DND-41 (cell line): ENCODE data around the gene ZBTB39.
A peak's percentile ranks its signal among the peaks of the same experiment; 100 is the strongest.
"Not testable (repeated sequence)": the region's sequence is repeated elsewhere in the genome, so short reads cannot be mapped to it uniquely, and the experiment has no call there.

Experiments used
- ATAC-seq: fragments of 200-7000 bp; cut with Tn5 transposase; 3 replicates; pipeline ENCODE4 v1.9.1; 2021; ENCODE audit warnings: low read depth; ENCODE audit not compliant: insufficient read depth
- DNase-seq: peaks from one replicate; pipeline ENCODE4 v3.0.0-alpha.2; 2020
- H2AFZ ChIP-seq: 2 replicates; pipeline ENCODE4 v1.6.0; 2012; ENCODE audit warnings: low read depth, low read length
- H3K27ac ChIP-seq: 2 replicates; pipeline ENCODE4 v1.5.1; 2012; ENCODE audit warnings: low read length, inconsistent platforms
- H3K27me3 ChIP-seq: fragments of 200-600 bp; sonication (generic); 2 replicates; pipeline ENCODE4 v1.6.0; 2012; ENCODE audit warnings: low read length, mild to moderate bottlenecking, inconsistent platforms; ENCODE audit not compliant: insufficient read depth, poor library complexity
- H3K36me3 ChIP-seq: 2 replicates; pipeline ENCODE4 v1.5.1; 2012; ENCODE audit warnings: low read length, inconsistent platforms; ENCODE audit not compliant: insufficient read depth
- H3K4me1 ChIP-seq: 2 replicates; pipeline ENCODE4 v1.5.1; 2012; ENCODE audit warnings: mild to moderate bottlenecking, low read length; ENCODE audit not compliant: insufficient read depth
- H3K4me2 ChIP-seq: 2 replicates; pipeline ENCODE4 v1.6.0; 2012; ENCODE audit warnings: mild to moderate bottlenecking, moderate library complexity, low read length, inconsistent platforms; ENCODE audit not compliant: insufficient read depth
- H3K4me3 ChIP-seq, 2 experiments: fragments of 200-600 bp in 1 of 2; shearing (Covaris generic) in 1 of 2; 2 replicates each; pipeline ENCODE4 v1.5.1; 2012 to 2016; ENCODE audit warnings: inconsistent platforms in 2 of 2, low read length in 2 of 2, mild to moderate bottlenecking in 2 of 2, low read depth in 1 of 2, moderate library complexity in 1 of 2
- H3K79me2 ChIP-seq: 2 replicates; pipeline ENCODE4 v1.6.0; 2012; ENCODE audit warnings: low read length, inconsistent platforms; ENCODE audit not compliant: insufficient read depth
- H3K9ac ChIP-seq: 2 replicates; pipeline ENCODE4 v1.6.0; 2012; ENCODE audit warnings: low read depth, mild to moderate bottlenecking, inconsistent platforms, low read length, moderate library complexity
- H3K9me3 ChIP-seq: 2 replicates; pipeline ENCODE4 v1.5.1; 2012; ENCODE audit warnings: low read length, moderate library complexity, mild to moderate bottlenecking, inconsistent platforms; ENCODE audit not compliant: insufficient read depth, severe bottlenecking
- H4K20me1 ChIP-seq: 2 replicates; pipeline ENCODE4 v1.6.0; 2012; ENCODE audit warnings: low read length; ENCODE audit not compliant: insufficient read depth
- CTCF ChIP-seq: IDR thresholded peaks from 2 replicates; pipeline ENCODE4 v1.5.1; 2012; ENCODE audit warnings: borderline replicate concordance, low read length, moderate library complexity, mild to moderate bottlenecking; ENCODE audit not compliant: poor library complexity, severe bottlenecking; ENCODE audit errors: extremely low read depth
- EZH2 ChIP-seq: IDR thresholded peaks from 3 replicates; pipeline ENCODE4 v1.6.1; 2012; ENCODE audit warnings: borderline replicate concordance, low read depth, mild to moderate bottlenecking, moderate library complexity, low read length, inconsistent platforms; ENCODE audit not compliant: severe bottlenecking

The ZBTB39 gene

DNA sequence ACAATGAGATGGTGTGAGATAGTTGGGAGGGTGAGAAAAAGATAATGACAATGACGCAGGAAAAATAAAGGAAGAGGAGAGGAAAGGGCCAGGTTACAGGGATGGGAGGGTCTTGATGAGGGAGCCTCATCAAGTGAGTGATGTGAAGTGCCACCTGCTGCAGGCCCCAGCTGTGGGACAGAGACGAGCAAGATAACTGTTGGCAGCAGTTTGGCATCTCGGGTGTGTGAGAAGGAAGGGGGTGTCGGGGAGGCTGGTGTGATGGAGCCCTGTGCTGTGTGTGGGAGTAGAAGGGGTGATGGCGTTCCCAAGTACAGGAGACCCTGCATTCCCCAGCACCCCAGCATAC, 21.4 kb upstream of the ZBTB39 start:
- 0 out of 3 replicates have a peak, but pooled peaks have one; percentile 17 for ATAC-seq
- Histone ChIP-seq H3K79me2 (no peaks in the 10 kb centered on the region), H3K4me3 (no peak overlapping the region), H3K9me3 (no peaks in the 10 kb centered on the region), H3K27ac (no peak overlapping the region), H2AFZ (no peak overlapping the region), H3K4me2 (no peak overlapping the region), H3K4me1 (peaks cover 25% of the 10 kb centered on the region), H3K9ac (no peak overlapping the region), H3K27me3 (no peaks in the 10 kb centered on the region), H4K20me1 (no peaks in the 10 kb centered on the region), H3K36me3 (no peaks in the 10 kb centered on the region)
- DNase-seq, result peak; percentile 19
- TF ChIP-seq CTCF, result no peak
- TF ChIP-seq EZH2, result no peak

DNA sequence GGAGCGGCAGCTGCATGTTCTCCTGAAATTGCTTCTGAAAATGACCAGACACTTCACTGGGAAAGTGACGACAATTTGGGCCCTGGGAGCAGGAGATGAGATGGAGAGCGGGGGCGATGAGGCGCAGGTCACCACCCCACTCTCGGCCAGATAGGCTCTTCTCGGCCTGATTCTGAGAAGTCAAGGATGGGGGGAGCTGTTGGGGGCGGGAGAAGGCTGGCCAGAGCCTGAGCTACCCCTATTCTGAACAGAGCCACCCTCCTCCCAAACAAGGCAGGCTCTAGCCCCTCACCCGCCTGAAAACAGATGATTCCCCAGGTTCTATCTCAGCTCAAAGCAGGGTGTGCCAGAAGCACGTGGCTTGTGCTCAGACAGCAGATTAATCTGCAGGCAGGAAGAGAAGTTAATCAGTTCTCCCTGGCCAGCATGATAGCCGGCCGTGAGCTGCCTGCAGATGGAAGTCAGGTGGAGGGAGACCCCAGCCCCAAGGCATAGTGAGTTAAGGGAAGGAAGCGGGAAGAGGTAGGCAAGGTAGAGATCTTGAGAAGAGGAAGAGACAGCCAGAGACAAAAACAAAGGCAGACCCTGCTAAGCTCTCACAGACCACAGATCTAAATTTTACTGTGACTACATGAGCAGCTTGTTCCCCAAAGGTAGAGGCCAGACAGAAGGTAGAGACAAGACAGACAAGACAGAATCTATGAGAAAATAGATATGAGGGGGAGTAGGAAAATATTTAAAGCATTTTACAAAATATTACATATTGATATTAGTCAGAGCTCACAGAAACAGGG, 20.9 kb upstream of the ZBTB39 start:
- Histone ChIP-seq H3K4me2 (no peak overlapping the region), H2AFZ (no peak overlapping the region)
- DNase-seq, result no peak

DNA sequence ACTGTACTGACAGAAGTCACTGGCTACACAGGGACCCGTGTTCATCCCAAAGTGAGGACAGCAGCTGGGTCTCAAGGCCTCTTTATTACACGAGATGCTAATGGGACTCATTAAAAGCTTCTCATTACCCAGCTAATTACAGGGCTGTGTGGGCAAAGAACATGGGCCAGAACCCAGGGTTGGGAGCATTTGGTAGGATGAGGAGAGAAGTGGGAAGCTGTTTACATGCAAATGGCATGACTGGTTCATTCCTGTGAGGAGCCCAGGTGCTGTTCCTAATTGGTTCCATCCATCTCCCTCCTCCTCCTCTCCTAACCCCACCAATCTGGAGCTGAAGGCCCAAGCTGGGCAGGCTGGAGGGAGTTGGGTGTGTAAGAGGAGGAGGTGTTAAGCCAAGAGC, 18.9 kb upstream of the ZBTB39 start:
- Histone ChIP-seq H3K4me2 (no peak overlapping the region), H3K79me2 (no peaks in the 10 kb centered on the region), H3K27me3 (no peaks in the 10 kb centered on the region), H3K27ac (no peak overlapping the region), H3K4me1 (peaks cover 6% of the 10 kb centered on the region), H3K9me3 (no peaks in the 10 kb centered on the region), H3K9ac (no peak overlapping the region), H4K20me1 (no peaks in the 10 kb centered on the region), H2AFZ (no peak overlapping the region), H3K4me3 (no peak overlapping the region), H3K36me3 (no peaks in the 10 kb centered on the region)
- TF ChIP-seq CTCF (no peak), EZH2 (no peak)
- DNase-seq (no peak), ATAC-seq (no peak)

More for the DNA sequence above, 20.9 kb upstream of the ZBTB39 start:
- no peaks in the 10 kb centered on the region for H3K9me3 ChIP-seq
- H3K9ac ChIP-seq, result no peak overlapping the region
- no peaks in the 10 kb centered on the region for H3K36me3 ChIP-seq
- peaks cover 25% of the 10 kb centered on the region for H3K4me1 ChIP-seq
- no peaks in the 10 kb centered on the region for H3K79me2 ChIP-seq
- no peaks in the 10 kb centered on the region for H3K27me3 ChIP-seq
- H3K27ac ChIP-seq, result no peak overlapping the region
- no peak for ATAC-seq
- no peaks in the 10 kb centered on the region for H4K20me1 ChIP-seq
- no peak overlapping the region for H3K4me3 ChIP-seq
- no peak for TF ChIP-seq CTCF
- TF ChIP-seq EZH2, result no peak

GRCh38 chr12:57022324-57022723, 16.0 kb upstream of the ZBTB39 start:
- ATAC-seq, H3K27ac ChIP-seq, H3K27me3 ChIP-seq, H3K36me3 ChIP-seq, H3K9ac ChIP-seq, H3K9me3 ChIP-seq, H3K4me1 ChIP-seq, H3K4me3 ChIP-seq, DNase-seq, H3K79me2 ChIP-seq, H2AFZ ChIP-seq, H3K4me2 ChIP-seq, H4K20me1 ChIP-seq: not testable (repeated sequence)
